HG03280 (cell line): ENCODE data around the gene FARS2.
"Not testable (repeated sequence)": the region's sequence is repeated elsewhere in the genome, so short reads cannot be mapped to it uniquely, and the experiment has no call there.

Source experiments
- ATAC-seq: cut with Tn5 transposase; IDR thresholded peaks from one replicate; pipeline ENCODE4 v1.9.1; 2021; ENCODE audit warnings: mild to moderate bottlenecking, moderate library complexity; ENCODE audit not compliant: unreplicated experiment

The FARS2 gene

GRCh38 chr6:5771759-5772390 lies 510.6 kb downstream of the FARS2 start:
- ATAC-seq: no peak

- no peak for ATAC-seq
Measured at GRCh38 chr6:5772408-5773120, 511.3 kb downstream of the FARS2 start.

- no peak for ATAC-seq
Measured at GRCh38 chr6:5776104-5776503, 514.8 kb downstream of the FARS2 start.

- no peak for ATAC-seq
Measured at GRCh38 chr6:5776706-5777390, 515.5 kb downstream of the FARS2 start.

- peak; percentile 81 for ATAC-seq
Measured at GRCh38 chr6:5778317-5778857, 517.1 kb downstream of the FARS2 start.

- ATAC-seq: no peak
Measured at GRCh38 chr6:5778906-5779305, 517.6 kb downstream of the FARS2 start.

- ATAC-seq: no peak
Measured at GRCh38 chr6:5781019-5781418, 519.7 kb downstream of the FARS2 start.

GRCh38 chr6:5781966-5782556 lies 520.7 kb downstream of the FARS2 start:
- no peak for ATAC-seq

GRCh38 chr6:5782783-5783547 lies 521.7 kb downstream of the FARS2 start:
- no peak for ATAC-seq

GRCh38 chr6:5783584-5784089 lies 522.3 kb downstream of the FARS2 start:
- ATAC-seq: no peak

- ATAC-seq: no peak
Measured at GRCh38 chr6:5785249-5785648, 523.9 kb downstream of the FARS2 start.

- ATAC-seq: no peak
Measured at GRCh38 chr6:5786321-5786968, 525.1 kb downstream of the FARS2 start.

GRCh38 chr6:5786969-5787720 lies 525.8 kb downstream of the FARS2 start:
- ATAC-seq: no peak

GRCh38 chr6:5789426-5789825 lies 528.1 kb downstream of the FARS2 start:
- not testable (repeated sequence) for ATAC-seq

- ATAC-seq: not testable (repeated sequence)
Measured at GRCh38 chr6:5796555-5796954, 535.2 kb downstream of the FARS2 start.

- not testable (repeated sequence) for ATAC-seq
Measured at GRCh38 chr6:5806406-5806805, 545.1 kb downstream of the FARS2 start.

- ATAC-seq: no peak
Measured at GRCh38 chr6:5809450-5809849, 548.1 kb downstream of the FARS2 start.

GRCh38 chr6:5811997-5812396 lies 550.7 kb downstream of the FARS2 start:
- ATAC-seq: no peak

GRCh38 chr6:5813625-5814027 lies 552.3 kb downstream of the FARS2 start:
- ATAC-seq: no peak
